NCI-H82 treated with DMSO at 0.1 percent for 48 hours (cell line): ENCODE measurements around the gene KATNAL2.

Experiments used
- DNase-seq: peaks from one replicate; lab custom pipeline; 2025; ENCODE audit not compliant: unreplicated experiment; lab: John Stamatoyannopoulos, UW

Gene KATNAL2, protein sequence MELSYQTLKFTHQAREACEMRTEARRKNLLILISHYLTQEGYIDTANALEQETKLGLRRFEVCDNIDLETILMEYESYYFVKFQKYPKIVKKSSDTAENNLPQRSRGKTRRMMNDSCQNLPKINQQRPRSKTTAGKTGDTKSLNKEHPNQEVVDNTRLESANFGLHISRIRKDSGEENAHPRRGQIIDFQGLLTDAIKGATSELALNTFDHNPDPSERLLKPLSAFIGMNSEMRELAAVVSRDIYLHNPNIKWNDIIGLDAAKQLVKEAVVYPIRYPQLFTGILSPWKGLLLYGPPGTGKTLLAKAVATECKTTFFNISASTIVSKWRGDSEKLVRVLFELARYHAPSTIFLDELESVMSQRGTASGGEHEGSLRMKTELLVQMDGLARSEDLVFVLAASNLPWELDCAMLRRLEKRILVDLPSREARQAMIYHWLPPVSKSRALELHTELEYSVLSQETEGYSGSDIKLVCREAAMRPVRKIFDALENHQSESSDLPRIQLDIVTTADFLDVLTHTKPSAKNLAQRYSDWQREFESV

DNA sequence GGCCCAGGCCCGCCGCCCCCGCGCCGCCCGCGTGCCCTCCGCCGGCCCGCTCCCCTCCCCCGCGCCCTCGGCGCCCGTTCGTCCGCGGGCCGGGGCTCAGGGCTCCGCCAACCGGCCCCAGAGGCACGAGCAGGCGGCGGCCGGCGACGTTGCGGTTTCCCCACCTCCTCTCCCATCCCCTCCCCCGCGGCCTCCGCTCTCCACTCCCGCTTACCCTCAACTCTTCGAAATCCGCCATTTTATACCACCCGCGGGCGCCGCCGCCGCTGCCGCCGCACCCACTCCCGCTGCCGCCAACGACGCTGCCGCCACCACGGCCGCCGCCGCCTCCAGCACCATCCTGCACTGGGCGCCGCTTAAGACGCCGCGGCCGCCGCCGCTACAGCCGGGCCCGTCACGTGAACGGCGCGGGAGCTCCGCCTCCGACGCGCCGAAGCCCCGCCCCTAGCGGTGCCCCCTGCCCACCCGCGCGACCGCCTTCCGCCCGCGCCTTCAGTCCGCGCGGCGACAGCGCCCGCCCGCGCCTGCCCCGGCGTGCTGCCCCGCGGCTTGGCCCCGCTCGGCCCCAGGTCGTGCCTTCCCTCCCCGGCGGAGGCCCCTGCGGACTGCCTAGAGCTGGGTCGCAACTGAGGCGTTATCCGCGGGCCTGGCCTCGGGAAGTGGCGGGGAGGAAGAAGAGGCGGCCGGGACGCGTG lies at the start of gene KATNAL2, which contains the start of gene PIAS2:
Gene KATNAL2 (plus strand): TSS at position 495 of the 695 bp plus-strand sequence. CDS start 29,271 bp downstream, outside the sequence.
Gene PIAS2 (minus strand): TSS at position 400 of the 695 bp plus-strand sequence. CDS start 162 bp downstream, at position 238.
- DNase-seq, result peak; percentile 15

DNA sequence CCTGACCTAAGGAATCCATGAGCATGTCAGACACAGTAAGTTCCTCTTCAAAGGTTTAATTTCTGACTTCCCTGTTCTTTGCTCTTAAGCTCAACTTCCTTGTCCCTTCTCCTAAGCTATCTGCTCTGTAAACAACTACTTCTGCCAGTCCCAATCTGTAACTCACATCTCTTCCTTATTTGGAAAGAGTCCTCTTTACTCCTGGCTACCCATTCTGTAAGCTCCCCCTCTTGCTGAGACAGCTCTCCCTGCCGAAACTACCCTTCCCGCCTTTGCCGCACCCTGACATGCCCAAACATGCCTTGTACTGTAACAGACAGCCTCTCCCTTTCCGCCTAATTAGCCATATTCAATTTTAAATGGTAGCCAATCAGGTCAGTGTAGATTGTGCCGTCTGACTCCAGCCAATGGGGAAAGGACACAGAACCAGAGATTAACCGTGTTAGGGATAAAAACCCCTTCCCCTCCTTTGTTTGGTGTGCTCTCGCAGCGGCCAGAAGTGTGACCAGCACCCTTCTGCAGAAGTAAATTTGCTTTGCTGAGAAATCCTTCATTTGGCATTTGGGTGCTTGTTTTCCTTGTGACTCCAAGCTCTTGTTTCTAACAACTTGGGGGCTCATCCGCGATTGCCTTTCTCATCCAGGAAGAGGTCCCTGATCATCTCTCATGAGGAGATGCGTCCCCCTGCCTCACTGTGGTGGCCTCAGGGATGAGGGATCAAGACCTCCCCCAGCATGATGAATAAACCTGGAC lies 49.1 kb upstream of the KATNAL2 start:
- DNase-seq, result no peak

DNA sequence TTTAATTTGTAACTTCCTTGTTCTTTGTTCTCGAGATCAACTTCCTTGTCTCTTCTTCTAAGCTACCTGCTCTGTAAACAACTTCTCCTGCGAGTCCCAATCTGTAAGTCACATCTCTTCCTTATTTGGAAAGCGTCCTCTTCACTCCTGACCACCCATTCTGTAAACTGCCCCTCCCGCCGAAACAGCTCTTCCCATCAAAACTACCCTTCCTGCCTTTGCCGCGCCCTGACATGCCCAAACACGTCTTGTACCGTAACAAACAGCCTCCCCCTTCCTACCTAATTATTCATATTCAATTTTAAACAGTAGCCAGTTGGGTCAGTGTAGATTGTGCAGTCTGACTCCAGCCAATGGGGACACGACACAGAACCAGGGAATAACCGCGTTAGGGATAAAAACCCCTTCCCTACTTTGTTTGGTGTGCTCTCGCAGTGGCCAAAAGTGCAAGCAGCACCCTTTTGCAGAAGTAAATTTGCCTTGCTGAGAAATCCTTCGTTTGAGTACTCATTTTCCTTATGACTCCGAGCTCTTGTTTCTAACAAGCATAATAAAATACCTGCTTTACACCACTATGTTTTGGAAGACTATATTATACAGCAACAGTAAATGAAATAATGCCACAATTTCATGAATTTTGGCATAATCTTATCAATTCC lies 39.9 kb upstream of the KATNAL2 start:
- DNase-seq, result no peak

DNA sequence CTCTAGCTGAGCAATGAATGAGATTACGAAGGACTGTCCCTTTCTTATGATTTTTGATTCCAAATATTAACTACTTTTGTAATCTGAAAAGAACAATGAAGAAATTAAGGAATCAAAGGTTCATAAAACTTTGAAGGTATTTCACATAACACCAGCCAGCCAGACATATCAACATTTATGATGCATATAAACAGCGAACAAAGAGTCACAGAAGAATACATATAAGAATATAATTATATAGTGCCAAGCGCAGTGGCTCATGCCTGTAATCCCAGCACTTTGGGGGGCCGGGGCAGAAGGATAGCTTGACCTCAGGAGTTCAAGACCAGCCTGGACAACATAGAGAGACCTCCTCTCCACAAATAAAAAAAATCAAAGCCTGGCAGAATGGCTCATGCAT lies 34.2 kb upstream of the KATNAL2 start:
- no peak for DNase-seq

DNA sequence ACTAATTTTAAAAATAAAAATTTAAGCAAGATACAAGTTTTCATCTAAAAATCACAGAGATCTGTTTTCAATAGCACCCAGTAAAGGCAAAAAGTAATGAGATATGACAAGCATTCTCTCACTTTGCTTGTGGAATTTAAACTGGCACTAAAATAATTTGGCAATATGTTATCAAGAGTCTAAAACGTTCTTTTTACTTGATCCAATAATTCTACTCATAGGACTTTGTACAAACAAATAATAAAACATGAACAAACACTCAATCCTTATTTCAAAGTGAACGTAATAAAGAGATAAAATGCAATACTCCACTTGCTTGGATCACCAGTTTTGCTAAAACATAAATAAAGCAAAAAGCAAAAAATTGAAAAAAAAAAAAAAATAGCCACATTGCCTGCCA lies 30.5 kb upstream of the KATNAL2 start:
- no peak for DNase-seq

DNA sequence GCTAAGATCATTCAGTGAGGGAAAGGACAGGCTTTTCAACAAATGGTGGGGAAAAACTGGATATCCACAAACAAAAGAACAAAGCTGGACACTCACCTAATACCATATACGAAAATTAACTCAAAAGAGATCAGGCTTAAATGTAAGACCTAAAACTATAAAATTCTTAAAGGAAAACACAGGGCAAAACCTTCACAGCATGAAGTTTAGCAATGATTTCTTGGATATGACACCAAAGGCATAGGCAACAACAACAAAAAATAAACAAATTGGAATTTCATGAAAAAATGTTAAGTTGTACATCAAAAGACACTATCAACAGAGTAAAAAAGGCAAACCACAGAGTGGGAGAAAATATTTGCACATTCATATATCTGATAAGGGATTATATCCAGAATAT lies 28.4 kb upstream of the KATNAL2 start:
- no peak for DNase-seq

DNA sequence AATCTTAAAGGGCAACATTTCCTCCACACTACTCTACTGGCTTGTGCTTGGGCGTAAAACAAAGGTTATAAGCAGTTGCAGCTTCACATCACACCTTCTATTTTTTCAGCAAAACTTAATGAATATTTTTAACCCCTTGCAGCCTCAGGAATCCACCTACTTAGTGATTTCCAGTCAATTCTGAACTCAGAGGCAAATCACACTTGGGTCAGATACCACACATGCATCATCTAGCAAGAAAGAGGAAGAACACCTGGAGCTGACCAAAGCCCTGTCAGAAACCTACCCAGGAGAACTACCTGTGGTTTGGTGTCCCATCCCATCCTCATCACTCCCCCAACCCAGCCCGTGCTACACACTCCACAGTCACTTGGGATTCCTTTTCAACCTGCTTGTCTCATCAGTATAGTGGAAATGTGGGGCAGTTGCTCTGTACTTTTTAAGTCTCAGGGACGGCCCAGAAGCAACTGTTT lies 25.6 kb upstream of the KATNAL2 start:
- no peak for DNase-seq

DNA sequence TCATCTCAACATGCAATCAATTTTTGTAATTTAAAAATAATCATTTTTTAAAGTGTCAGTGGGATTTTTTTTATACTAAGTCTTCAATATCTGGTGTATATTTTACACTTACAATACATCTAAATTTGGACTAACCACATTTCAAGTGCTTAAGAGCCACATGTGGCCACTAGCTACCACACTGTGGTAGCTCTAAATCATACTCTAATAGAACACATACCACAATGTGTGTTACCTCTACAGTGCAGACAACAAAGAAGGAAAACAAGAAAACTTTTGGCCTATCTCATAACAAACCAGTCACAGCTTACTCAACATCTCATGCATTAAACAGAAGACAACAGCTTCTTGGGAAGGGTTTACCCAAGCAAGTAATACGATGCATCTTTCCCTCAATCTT lies 24.6 kb upstream of the KATNAL2 start:
- no peak for DNase-seq

DNA sequence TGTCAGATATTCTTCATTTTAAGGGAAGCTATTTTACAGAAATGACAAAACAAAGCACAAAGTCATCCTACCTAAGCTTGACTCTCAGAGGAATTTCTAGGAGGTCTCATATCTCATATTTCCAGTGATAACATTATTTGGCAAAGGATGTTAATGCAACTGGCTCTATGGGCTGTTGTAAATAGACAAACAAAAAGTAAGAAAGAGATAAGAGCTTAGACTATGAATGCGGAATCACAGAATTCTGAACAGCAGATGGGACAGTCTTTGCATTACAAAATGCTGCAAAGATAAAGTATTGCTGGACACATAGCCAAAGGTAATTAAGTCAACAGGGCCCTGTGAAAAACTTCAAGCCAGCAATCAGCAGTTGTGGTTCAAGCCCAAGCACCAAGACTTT lies 24.0 kb upstream of the KATNAL2 start:
- no peak for DNase-seq

DNA sequence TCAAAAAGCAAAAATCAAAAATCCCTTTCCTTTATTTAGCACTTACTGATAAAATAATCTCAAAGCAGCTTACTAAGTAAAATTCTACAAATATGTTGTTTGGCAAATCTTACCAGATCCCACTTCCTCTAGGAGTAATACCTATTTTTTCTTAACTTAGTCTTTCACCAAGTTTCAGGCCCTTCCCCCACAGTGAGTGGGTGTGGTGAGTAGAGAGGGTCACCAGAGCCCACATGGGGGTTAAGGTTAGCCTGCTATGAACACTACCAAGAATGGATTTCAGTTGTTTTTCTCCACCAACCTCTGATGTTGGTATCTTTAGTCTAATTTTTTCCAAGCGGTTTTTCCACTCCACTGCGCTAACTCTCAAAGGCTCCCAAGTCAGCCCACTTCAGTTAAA lies 23.3 kb upstream of the KATNAL2 start:
- no peak for DNase-seq

DNA sequence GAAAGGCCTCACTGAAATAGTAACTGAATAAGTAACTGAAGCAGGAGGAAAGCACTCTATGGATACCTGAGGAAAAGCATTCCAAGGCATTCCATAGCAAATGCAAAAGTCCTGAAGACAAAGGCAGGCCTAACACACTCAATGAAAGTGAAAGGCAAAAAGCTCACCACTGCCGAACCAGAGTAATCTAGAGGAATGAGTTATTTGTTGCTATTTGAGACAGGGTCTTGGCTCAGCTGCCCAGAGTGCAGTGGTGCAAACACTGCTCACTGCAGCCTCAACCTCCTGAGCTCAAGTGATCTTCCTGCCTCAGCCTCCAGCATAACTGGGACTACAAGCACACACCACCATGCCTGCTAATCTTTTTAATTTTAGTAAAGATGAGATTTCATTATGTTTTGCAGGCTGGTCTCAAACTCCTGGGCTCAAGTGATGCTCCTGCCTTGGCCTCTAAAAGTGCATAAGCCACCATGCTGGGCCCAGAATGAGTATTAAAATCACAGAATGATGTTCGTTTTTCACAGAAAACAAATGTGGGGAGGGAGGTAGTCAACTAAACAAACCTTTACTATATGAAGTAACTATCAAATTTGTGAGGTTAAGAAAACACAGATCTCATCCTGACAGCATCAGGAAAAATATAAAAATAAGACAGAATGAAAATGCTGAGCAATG lies 18.0 kb upstream of the KATNAL2 start:
- DNase-seq, result no peak

DNA sequence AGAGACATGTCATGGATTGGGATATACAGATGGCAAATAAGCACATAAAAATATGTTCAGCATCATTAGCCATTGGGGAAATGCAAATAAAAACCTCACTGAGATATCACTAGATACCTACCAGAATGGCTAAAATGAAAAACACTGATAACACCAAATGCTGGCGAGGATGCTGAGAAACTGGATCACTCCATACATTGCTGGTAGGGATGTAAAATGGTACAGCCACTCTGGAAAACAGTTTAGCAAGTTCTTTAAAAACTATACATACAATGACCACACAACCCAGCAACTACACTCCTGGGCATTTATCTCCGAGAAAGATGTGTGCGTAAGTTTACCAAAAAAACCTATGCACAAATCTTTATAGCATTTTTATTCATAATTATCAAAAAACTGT lies 14.0 kb upstream of the KATNAL2 start:
- DNase-seq, result no peak

DNA sequence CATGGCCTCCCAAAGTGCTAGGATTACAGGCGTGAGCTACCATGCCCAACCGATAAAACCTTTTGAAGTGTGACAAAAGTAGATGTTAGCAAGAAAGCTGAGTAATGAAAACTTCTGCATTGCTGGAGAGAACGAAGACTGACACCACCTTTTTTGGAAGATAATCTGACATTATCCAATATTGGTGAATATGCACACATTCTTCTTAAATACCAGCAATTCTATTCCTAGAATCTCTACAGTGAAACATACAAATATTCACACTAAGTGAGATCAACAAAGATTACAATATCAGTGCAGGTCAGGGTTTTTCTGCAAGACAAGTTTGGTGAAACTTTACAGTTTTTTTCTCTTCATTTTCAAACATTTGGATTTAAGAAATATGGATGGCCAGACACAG lies 7.9 kb upstream of the KATNAL2 start:
- DNase-seq, result no peak

DNA sequence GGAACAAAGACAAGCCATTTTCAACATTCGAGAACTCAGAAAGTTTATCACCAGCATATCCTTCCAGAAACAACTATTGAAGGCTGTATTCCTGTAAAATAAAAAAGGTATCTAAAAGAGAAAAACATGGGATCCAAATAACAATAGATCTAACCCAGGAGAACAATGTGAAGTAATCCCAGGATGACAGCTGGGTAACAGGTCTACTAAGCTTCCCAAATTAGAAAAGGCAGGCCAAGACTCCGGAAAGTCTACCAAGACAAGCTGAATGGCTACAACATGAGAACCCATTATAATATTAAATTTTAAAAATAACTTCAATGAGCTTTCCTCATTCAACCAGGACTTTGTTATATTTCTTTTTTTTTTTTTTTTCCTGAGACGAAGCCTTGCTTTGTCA lies 6.5 kb upstream of the KATNAL2 start:
- no peak for DNase-seq

DNA sequence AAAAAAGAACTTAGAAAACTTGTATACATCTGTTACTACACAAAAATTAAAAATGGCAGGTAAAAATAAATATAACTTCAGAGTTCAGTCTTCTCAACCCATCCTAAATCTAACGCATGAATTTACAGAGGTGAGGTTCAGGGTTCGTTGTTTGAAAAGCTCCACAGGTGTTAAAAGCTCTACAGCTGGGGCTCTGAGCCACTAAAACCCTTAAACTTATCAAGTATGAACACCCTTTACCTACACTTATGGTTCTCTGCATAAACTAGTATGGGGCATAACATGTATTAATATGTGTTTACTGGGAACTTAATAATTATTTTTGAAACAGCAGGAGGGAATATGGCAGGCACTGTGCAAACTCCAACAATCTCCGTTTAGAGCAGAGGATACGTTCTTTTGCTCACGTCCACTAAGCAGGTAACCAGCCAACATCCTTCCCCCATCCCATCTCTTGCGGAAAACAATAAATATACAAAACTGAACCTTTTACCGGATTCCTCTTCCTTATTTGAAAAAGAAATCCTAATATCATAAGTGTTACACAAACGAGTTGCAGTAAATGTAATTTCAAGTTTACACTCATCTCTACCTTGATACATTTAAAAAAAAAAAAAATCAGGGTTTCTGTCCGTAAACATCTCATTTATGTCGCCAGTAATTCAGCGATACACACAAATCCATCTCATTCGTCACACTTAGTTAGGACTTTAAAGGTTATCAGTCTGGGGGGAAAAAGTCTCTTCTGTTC lies 1.4 kb upstream of the KATNAL2 start:
- DNase-seq, result no peak

DNA sequence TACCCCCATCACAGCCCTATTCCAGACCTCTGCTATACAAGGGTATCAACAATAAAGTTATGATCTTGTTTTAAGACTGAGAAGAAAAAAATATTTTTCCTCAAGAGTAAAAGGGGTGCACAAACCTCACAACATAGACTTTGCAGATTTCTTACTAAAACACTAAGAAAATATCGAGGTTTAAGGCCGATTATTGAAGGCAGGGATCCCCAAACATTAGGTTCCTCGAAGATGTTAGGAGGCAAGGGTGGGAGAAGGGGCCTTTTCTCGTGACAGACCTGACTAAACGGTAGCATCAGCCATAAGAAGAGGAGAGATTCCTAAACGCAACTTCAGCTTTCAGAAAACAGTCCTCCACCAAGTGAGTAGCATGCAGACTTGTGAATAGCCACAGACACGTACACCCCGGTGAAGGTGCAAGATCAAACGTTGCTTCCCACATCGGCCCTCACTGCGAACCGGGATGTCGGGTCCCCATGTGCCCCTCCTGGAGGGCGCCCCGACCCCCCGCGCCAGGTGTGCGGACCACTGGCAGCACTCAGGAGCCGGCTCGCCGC lies 773 bp upstream of the KATNAL2 start:
- peak; percentile 7 for DNase-seq

DNA sequence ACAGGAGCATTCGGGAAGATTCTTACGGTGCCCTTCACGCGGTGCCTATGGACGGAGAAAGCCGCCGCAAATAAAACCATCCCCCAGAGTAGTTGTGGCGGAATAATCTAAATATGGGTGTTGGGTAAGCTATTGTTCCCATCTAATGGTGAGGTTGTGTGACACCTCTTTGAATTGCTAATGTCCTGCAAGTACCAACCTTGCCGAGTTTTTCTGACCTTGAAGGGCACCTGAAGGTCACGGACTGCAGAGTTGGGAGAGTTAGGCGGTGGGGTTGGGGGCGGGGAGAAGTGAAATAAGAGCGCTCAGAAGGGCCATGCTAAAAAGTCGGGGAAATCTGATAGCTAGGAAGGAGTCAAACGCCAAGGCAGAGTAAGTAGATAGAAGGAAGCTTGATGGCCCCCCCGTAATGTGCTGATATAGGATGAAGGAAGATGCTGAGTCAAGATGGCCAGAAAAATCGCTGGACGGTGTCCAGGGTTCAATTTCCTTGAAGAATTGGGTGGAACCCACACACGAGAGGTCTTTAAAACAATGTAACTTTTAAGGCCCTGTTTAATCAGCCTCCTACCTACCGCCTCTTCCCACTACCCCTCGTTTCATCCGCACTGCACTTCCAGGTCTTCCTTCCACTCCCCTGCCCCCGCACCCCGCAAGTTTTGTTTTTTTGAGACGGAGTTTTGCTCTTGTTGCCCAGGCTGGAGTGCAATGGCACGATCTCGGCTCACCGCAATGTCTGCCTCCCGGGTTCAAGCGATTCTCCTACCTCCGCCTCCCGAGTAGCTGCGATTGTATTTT lies 600 bp downstream of the KATNAL2 start:
- DNase-seq, result no peak

DNA sequence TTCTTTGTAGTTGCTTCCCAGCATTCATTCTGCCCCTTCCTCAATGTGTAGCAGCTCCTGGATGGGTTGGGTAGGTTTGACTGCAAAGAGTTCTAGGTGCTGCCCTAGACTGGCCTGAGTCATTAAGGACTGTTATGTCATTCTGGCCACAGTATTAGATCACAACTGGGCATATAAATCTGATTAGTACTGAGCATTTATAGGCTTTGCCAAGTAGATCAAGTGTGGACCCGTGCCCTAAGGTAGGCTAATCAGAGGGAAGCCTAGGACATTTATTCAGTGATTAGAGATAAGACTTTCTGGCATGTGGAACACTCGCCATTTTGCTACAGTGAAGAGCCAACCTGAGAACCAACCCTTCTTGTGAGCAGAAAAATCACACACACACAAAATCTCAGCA lies 2.7 kb downstream of the KATNAL2 start:
- peak; percentile 4 for DNase-seq
